GM12864 (cell line): ENCODE data around the gene GABRR1.

Source experiments
- DNase-seq: peaks from one replicate; pipeline ENCODE4 v3.0.0-alpha.2; 2011; ENCODE audit warnings: low read depth
- H3K4me3 ChIP-seq: 2 replicates; pipeline ENCODE4 v1.5.1; 2011; ENCODE audit warnings: mild to moderate bottlenecking, low read depth, low read length, control low read depth
- CTCF ChIP-seq: IDR thresholded peaks from 2 replicates; pipeline ENCODE4 v1.5.1; 2011; ENCODE audit warnings: low read depth, mild to moderate bottlenecking, moderate library complexity, low read length, control low read depth, inconsistent platforms; ENCODE audit errors: missing control alignments

The GABRR1 gene

GRCh38 chr6:89190741-89191140 lies 26.4 kb downstream of the GABRR1 start:
- DNase-seq: no peak
- no peak for TF ChIP-seq CTCF
- H3K4me3 ChIP-seq: no peak overlapping the region

- H3K4me3 ChIP-seq: no peak overlapping the region
- DNase-seq: no peak
- TF ChIP-seq CTCF: no peak
These were observed 29.7 kb downstream of the GABRR1 start for GRCh38 chr6:89187504-89187903.

GRCh38 chr6:89186762-89187161 lies 30.4 kb downstream of the GABRR1 start:
- TF ChIP-seq CTCF: no peak
- DNase-seq: no peak

GRCh38 chr6:89184344-89184743 lies 32.8 kb downstream of the GABRR1 start:
- TF ChIP-seq CTCF: no peak
- no peak overlapping the region for H3K4me3 ChIP-seq
- no peak for DNase-seq

More at GRCh38 chr6:89186762-89187161, 30.4 kb downstream of the GABRR1 start:
- no peak overlapping the region for H3K4me3 ChIP-seq

GRCh38 chr6:89183294-89183693 lies 33.9 kb downstream of the GABRR1 start:
- TF ChIP-seq CTCF: no peak
- DNase-seq: no peak
- H3K4me3 ChIP-seq: no peak overlapping the region

- no peak for DNase-seq
- no peak for TF ChIP-seq CTCF
- H3K4me3 ChIP-seq: no peak overlapping the region
These were observed 36.2 kb downstream of the GABRR1 start for GRCh38 chr6:89180971-89181370.

- no peak for TF ChIP-seq CTCF
- no peak overlapping the region for H3K4me3 ChIP-seq
- DNase-seq: no peak
These were observed 37.0 kb downstream of the GABRR1 start for GRCh38 chr6:89180112-89180511.
